T-helper 1 cell treated with Interleukin-12 subunit alpha and Interleukin-12 subunit beta and Interleukin-4 antibody, amounts not matched to agents 30 μg/mL and 1 μg/mL, for 36 hours (primary cell): Measurements from ENCODE around the gene SLC12A7.
"Not testable (repeated sequence)": the region's sequence is repeated elsewhere in the genome, so short reads cannot be mapped to it uniquely, and the experiment has no call there.

ENCODE experiments used
- H3K27ac Mint-ChIP-seq: one replicate; pipeline ENCODE4 v1.8.0; 2021; ENCODE audit warnings: mild to moderate bottlenecking, mixed read lengths
- H3K27me3 Mint-ChIP-seq: one replicate; pipeline ENCODE4 v1.8.0; 2021; ENCODE audit warnings: low read depth, mixed read lengths
- H3K36me3 Mint-ChIP-seq: one replicate; pipeline ENCODE4 v1.8.0; 2021; ENCODE audit warnings: low read depth, mixed read lengths
- H3K4me1 Mint-ChIP-seq: one replicate; pipeline ENCODE4 v1.8.0; 2021; ENCODE audit warnings: low read depth, mixed read lengths
- H3K4me3 Mint-ChIP-seq: one replicate; pipeline ENCODE4 v1.8.0; 2021; ENCODE audit warnings: mild to moderate bottlenecking, moderate library complexity, mixed read lengths
- H3K9me3 Mint-ChIP-seq: one replicate; pipeline ENCODE4 v1.8.0; 2021; ENCODE audit warnings: mixed read lengths

Gene SLC12A7

DNA sequence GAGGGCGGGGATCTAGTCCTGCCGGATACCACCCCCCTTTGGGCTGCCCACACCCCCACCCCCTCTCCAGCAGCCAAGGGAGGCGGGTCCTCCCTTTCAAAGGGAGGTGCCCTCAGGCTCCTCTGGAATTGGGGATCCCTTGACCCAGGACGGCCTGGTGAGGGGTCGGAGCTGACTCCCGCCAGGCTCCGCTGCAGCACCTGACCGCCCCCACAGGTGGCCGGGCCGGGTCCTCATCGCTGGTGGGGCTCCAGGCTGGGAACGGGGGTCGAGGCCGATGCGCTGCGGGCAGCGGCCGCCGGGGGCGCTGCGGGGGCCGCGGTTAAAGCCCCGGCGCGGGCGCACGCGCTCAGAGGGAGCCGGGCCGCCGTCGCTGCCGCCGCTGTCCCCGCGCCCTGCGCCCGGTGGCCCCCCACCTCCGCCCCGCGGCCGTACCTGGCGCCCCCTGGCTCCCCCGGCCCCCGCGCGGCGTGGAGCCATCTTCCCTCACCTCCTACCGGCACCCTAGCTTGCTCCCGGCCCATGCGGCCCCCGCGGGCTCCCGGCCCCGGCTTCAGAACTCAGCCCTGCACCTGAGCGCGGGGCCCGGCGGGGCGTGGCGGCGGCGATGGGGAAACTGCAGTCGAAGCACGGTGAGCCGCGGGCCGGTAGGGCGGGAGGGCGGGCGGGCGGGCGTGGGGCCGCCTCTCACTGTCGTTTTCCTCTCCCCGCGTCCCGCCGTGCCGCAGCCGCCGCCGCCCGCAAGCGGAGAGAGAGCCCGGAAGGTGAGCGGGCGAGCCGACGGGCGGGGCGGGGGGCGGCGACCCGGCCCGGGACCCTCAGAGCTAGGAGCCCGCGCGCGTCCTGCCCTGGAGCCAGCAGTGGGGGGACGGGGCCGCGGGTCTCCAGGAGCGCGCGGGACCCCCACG is 103.2 kb downstream of the SLC12A7 start, which contains the start of gene NKD2:
Gene NKD2 (plus strand): TSS at position 352 of the 908 bp plus-strand sequence. CDS start 256 bp downstream, at position 608.
- Mint-ChIP-seq H3K27me3 (peaks cover 47% of the 10 kb centered on the region), H3K36me3 (peaks cover 2% of the 10 kb centered on the region), H3K4me3 (peak within 1 kb of the TSS; percentile 82), H3K27ac (no peak within 1 kb of the TSS), H3K4me1 (peaks cover 6% of the 10 kb centered on the region), H3K9me3 (no peaks in the 10 kb centered on the region)

DNA sequence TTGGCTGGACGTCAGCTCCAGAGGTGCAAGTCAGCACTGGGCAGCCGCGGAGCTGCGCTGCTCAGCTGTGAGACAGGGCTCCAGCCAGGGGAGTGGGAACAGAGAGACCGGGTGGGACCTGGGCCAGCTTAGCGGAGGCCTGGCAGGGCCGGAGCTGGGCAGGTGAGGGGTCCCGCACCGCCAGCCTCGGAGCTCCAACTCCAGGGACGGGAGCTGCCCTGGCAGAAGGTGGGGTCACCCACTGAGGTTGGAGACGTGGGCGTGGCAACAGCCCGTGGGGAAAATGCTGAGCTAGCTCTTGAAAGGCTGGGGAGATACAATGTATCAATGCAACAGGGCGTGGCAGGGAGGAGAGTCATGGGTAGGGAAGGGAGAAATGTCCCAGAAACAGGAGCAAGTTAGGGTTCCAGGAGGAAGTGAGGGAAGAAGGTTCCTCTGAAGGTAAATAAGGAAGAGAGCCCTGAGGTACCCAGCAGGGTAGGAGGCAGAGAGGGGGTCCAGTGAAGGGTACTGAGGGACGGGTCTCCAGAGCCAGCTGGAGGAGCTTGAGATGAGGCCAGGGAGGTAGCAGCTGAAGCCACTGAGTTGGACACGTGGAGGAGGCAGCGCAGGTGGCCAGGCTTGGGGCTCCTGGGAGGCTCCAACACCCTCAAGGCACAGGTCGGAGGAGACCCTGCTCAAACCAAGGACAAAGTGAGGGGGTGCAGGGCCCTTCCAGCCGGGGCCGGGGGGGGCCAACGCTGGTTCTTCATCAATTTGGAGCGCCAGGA is 104.0 kb downstream of the SLC12A7 start:
- Mint-ChIP-seq H3K27ac (no peak overlapping the region), H3K36me3 (peaks cover 2% of the 10 kb centered on the region), H3K4me1 (peaks cover 6% of the 10 kb centered on the region), H3K27me3 (peaks cover 56% of the 10 kb centered on the region), H3K4me3 (peak overlapping the region; percentile 82), H3K9me3 (no peaks in the 10 kb centered on the region)

DNA sequence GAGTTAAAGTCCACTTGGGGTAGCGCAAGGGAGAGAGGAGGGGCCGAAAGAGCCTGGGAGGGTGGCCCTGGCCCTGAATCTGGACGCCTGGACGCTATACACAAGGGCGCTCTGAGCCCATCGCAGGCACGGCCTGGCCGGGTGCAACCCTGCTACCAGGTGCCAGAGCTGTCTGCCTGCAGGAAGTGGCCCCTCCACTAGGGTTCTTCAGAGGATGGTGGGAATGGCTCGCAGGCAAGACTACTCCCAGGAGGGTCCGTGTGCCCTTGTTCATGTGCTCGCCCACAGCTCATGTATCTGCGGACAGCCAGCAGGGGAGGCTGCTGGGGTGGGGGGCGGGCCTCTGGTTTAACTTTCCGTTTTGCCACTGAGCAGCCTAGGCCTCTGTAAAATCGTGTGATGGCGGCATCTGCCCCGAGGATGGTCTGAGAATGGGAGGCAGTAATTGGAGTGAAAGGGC is 104.6 kb downstream of the SLC12A7 start:
- Mint-ChIP-seq H3K27me3 (peaks cover 56% of the 10 kb centered on the region), H3K4me3 (peak overlapping the region; percentile 40), H3K4me1 (peaks cover 6% of the 10 kb centered on the region), H3K27ac (no peak overlapping the region), H3K36me3 (peaks cover 2% of the 10 kb centered on the region), H3K9me3 (no peaks in the 10 kb centered on the region)

DNA sequence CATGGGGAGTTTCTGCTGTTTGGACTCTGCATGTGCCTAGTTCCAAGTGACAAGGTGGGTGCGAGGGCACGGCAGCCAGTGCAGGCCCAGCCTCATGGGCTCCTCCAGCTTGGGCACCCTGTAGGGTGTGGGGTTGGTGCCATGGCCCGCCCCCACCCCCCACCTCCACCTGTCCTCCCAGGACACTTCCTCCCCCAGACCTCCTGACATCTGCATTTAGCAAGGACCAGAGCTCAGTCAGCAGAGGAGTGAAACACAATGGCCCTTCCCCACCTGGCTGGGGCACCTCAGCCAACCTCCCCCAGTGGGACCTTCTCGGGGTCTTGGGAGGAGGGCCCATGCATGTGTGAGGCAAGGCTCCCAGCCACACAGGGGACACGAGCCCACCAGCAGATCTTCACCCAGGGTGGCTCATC is 105.2 kb downstream of the SLC12A7 start:
- Mint-ChIP-seq H3K9me3 (no peaks in the 10 kb centered on the region), H3K36me3 (peaks cover 2% of the 10 kb centered on the region), H3K27ac (no peak overlapping the region), H3K27me3 (peaks cover 58% of the 10 kb centered on the region), H3K4me1 (peaks cover 6% of the 10 kb centered on the region), H3K4me3 (peak overlapping the region; percentile 13)

DNA sequence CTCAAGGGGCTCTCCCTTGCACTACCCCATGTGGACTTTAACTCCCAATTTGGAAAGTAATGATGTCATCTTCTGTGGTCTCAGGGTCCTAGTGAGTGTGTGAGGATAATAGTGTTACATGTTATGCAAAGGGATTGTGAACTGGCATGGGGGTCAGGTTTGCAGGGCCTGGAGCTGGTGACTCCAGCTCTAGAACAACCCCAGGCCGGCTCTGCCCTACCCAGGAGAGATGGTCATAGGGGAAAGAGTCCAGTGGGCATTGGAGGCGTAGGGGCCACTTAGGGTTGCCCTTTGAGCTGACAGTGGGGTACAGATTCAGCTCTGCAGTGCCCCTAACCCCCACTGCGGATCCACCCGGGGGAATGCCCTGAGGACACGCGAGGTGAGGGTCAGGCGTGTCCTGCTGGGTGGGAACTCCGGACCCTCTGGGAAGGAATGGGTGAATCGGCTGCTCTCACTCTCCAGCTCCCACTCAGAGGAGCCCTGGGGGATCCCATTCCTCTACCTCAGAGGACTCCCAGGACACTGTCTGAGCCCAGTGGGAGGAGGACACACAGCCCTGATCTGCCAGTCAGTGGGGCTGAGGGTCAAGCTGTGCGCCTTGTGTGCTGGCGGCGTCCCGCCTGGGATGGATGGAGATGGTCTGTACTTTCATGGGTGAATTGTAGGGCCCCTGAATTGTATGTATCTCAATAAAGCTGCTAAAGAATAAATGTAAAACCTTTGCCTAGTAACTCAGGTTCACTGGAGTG is 105.8 kb downstream of the SLC12A7 start:
- H3K36me3 Mint-ChIP-seq, result peaks cover 2% of the 10 kb centered on the region
- H3K4me1 Mint-ChIP-seq, result peaks cover 6% of the 10 kb centered on the region
- H3K27me3 Mint-ChIP-seq, result peaks cover 52% of the 10 kb centered on the region
- H3K27ac Mint-ChIP-seq, result no peak overlapping the region
- no peaks in the 10 kb centered on the region for H3K9me3 Mint-ChIP-seq
- H3K4me3 Mint-ChIP-seq, result peak overlapping the region; percentile 33

DNA sequence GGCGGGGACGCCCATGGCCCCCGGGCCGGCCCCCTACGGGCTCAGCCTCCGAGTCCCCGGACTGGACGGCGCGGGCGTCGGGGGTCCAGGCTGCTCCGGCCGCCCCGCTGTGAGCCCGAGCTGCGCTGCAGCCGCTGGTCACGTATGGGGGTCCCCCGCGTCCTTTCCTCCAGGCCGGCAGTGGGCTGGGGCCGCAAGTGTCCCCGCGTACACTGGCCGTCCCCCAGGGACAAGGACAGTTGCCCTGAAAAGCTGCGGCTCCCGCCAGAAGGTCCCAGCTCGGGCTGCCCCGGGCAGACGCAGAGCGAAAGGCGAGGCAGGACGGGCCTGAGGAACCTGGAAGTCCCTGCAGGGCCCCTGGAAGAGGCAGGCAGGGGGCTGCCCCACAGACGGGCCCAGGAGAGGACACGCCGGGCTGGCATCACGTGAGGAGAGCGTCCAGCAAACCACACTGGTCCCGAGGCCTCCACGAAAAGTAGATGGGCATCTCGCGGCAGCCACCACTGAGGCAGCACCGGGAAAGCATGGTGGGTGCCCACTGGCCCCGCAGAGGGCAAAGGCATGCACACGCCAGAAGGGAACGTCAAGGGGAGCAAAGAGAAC is 106.5 kb downstream of the SLC12A7 start:
- no peak overlapping the region for H3K4me3 Mint-ChIP-seq
- peaks cover 6% of the 10 kb centered on the region for H3K4me1 Mint-ChIP-seq
- H3K36me3 Mint-ChIP-seq, result peaks cover 2% of the 10 kb centered on the region
- no peak overlapping the region for H3K27ac Mint-ChIP-seq
- H3K27me3 Mint-ChIP-seq, result peaks cover 48% of the 10 kb centered on the region
- no peaks in the 10 kb centered on the region for H3K9me3 Mint-ChIP-seq

DNA sequence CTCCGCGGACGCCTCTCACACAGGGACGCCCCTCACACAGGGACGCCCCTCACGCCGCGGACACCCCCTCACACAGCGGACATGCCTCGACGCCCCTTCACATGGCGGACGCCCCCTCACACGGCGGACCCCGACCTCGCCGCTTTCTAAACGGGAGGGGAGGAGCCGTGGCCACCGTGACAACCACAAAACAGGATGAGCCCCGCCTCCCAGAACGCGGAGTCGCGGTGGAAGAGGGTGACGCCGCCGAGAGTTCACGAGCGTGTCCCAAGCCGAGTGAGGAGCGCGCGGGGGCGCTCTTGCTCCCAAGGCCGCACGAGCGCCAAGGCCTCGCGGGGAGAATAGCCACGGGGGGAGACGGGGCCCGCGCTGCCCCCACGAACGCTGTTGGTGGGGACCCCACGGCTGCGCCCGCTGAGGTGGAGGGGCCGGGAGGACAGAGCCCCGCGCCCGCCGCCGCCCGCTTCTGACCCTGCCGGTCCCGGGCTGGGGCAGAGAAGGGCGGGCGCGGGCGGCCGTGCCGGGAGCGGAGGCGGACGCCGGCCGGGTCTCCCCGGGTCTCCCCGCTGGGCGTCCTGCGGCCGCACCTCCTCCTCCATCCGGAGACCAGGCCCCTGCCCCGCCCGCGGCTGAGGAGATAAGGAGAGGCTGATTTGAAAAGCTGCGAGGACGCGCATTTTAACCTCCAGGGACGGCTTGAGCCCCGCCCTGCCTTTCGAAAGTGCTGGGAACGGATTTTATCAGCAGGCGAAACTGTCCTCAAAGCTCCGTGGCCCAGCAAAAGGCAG is 107.2 kb downstream of the SLC12A7 start:
- H3K4me3 Mint-ChIP-seq, result peak overlapping the region; percentile 67
- no peaks in the 10 kb centered on the region for H3K9me3 Mint-ChIP-seq
- H3K36me3 Mint-ChIP-seq, result peaks cover 2% of the 10 kb centered on the region
- H3K27ac Mint-ChIP-seq, result no peak overlapping the region
- peaks cover 4% of the 10 kb centered on the region for H3K4me1 Mint-ChIP-seq
- peaks cover 41% of the 10 kb centered on the region for H3K27me3 Mint-ChIP-seq

DNA sequence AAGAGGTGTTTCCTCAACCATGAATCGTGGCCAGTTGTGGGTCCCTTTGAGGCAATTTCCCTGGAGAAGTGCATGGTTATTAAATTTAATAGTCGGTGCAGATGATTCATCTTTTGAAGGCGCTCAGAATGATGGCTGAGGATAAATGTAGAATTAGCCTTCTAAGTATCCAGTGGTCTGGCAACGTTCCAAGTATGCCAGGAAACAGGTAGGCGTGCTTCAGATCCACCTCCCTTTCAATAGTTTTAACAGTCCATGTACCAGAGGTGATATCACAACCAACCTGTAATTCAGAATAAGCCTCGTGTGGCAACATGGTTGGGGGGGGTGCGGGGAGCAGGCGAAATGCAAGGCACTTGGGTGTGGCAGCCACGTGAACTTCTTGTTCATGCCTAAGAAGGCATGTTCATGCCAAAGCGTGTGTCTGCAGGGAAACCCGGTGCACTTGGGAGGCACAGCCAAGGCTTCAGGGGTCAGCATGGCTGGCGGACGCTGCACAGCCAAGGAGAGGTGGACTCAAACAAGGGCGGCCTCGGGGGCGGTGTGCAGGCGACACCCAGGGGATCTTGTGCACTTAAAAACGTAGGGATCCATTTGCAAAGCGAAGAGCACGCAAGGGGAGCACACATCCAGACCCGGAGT is 108.4 kb downstream of the SLC12A7 start:
- H3K27me3 Mint-ChIP-seq, result peaks cover 40% of the 10 kb centered on the region
- peaks cover 4% of the 10 kb centered on the region for H3K4me1 Mint-ChIP-seq
- H3K36me3 Mint-ChIP-seq, result peaks cover 2% of the 10 kb centered on the region
- no peak overlapping the region for H3K4me3 Mint-ChIP-seq
- no peaks in the 10 kb centered on the region for H3K9me3 Mint-ChIP-seq
- H3K27ac Mint-ChIP-seq, result no peak overlapping the region

DNA sequence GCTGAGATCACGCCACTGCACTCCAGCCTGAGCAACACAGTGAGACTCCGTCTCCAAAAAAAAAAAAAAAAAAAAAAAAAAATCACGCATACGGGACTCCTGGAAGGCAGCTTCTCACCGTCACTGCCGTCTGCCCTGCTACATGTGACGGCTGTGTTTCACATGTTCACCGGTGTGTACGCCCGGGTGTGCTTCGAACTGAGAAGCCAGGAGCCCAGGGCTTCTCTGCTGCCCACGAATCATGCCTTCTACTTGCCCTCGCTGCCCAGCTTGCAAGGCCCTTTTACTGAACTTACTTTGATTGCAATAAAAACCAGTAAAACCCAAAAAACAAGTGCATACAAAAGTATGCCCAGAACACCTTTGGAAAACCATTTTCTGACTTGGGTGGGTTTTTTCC is 109.0 kb downstream of the SLC12A7 start:
- peaks cover under 1% of the 10 kb centered on the region for H3K36me3 Mint-ChIP-seq
- H3K9me3 Mint-ChIP-seq, result no peaks in the 10 kb centered on the region
- H3K4me3 Mint-ChIP-seq, result no peak overlapping the region
- peaks cover 3% of the 10 kb centered on the region for H3K4me1 Mint-ChIP-seq
- peaks cover 35% of the 10 kb centered on the region for H3K27me3 Mint-ChIP-seq
- H3K27ac Mint-ChIP-seq, result no peak overlapping the region

DNA sequence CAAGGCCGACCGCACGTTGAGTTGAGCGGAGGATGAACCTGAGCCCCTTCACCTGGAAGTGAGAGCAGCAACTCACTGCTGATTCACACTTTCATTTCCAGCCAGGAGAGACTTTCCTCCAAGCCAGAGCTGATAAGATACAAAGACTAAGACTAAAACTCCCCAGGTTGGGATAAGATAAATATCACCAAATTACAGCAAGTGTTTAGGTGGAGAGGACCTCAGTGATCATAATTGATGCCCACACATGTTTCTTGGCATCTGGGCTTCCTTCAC is 109.7 kb downstream of the SLC12A7 start:
- Mint-ChIP-seq H3K4me1 (peaks cover 4% of the 10 kb centered on the region), H3K27ac (no peak overlapping the region), H3K9me3 (no peaks in the 10 kb centered on the region), H3K4me3 (no peak overlapping the region), H3K36me3 (no peaks in the 10 kb centered on the region), H3K27me3 (peaks cover 29% of the 10 kb centered on the region)

DNA sequence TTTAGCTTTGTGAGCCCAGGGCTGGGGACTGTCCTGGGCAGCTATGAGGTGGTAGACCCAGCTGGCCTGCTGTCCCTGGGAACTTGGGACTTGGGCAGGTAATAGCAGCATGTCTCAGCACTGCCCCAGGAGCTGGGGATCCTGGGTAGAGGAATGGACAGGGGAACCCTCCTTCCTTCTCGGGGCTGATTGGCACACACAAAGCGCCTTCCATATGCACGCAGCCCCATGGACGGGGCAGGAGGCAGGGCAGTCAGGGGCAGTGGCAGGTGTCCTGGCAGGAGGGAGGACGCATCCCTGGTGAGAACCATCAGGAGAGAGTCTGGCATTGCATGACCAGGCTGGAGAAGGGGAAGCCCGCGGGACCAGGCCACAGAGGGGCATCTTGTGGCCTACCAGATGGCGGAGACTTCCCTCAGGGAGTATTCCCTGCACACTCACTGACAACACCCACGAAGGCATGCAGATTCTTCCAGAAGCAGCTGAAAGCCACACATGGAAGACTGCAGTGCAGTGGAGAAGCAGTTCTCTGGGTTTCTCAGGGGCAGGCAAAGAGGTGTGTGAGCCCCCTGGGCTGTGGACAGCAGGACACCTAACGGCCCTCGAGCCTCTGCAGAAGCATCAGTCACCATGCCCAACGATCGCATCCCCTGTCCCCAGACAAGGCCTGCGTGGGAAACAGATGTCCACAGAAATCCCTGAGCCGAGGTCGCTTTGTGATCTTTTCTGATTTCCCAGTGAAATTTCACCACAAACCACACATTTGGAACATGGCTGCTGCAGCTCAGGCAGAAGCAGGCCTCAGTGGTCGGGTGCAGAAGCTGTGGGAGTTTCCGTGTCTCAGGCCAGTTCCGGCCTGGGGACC is 110.2 kb downstream of the SLC12A7 start:
- no peaks in the 10 kb centered on the region for H3K36me3 Mint-ChIP-seq
- no peaks in the 10 kb centered on the region for H3K9me3 Mint-ChIP-seq
- no peak overlapping the region for H3K4me3 Mint-ChIP-seq
- peaks cover 23% of the 10 kb centered on the region for H3K27me3 Mint-ChIP-seq
- H3K27ac Mint-ChIP-seq, result no peak overlapping the region
- H3K4me1 Mint-ChIP-seq, result peaks cover 9% of the 10 kb centered on the region

DNA sequence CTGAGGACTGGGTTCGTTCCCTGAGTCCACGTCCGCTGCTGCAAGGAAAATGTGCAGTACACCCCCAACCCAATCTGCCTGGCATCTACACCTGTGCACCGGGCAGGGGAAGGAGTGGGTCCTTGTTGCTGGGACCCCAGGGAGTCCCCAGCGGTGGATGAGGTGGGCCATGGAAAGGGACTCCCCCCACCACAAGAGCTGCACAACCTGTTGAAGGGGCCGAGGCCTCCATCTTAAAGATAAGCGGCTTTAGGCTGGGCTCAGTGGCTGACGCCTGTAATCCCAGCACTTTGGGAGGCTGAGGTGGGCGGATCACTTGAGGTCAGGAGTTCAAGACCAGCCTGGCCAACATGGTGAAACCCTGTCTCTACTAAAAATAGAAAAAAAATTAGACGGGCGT is 111.0 kb downstream of the SLC12A7 start:
- Mint-ChIP-seq H3K27me3 (peaks cover 16% of the 10 kb centered on the region), H3K4me1 (peaks cover 14% of the 10 kb centered on the region)
- not testable (repeated sequence) for H3K27ac Mint-ChIP-seq, H3K36me3 Mint-ChIP-seq, H3K4me3 Mint-ChIP-seq, H3K9me3 Mint-ChIP-seq
